ENCODE results near the gene KASH5.

KASH5 gene

DNA sequence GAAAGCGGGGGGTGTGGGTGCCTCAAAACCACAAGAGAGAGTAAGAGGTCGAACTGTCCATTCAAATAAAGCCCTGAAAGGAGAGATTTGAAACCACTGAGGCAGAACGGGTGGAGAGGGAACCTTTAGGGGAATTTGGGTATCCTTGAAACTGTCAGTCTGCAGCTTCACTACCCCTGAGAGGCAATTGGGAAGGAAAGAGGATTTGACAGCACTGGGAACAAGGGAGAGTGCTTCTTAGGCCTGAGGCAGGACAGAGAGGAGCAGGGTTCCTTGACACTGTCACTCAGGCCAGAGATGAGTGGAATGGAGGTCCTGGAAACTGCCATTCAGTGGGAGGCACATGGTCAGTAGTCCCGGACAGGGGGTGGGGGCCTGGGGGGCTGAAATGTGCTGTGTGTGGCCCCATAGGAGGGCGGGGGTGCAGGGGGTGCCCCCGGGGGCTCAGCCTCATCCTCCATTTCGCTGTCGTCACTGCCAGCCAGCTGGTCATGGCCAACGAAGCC lies 42.2 kb downstream of the KASH5 start:
- H3K79me2 ChIP-seq: no peaks in the 10 kb centered on the region
- no peak overlapping the region for H3K9ac ChIP-seq
- H3K4me3 ChIP-seq (ENCODE audit: low read depth, low read length): no peak overlapping the region
- TF ChIP-seq, protein P1, sequence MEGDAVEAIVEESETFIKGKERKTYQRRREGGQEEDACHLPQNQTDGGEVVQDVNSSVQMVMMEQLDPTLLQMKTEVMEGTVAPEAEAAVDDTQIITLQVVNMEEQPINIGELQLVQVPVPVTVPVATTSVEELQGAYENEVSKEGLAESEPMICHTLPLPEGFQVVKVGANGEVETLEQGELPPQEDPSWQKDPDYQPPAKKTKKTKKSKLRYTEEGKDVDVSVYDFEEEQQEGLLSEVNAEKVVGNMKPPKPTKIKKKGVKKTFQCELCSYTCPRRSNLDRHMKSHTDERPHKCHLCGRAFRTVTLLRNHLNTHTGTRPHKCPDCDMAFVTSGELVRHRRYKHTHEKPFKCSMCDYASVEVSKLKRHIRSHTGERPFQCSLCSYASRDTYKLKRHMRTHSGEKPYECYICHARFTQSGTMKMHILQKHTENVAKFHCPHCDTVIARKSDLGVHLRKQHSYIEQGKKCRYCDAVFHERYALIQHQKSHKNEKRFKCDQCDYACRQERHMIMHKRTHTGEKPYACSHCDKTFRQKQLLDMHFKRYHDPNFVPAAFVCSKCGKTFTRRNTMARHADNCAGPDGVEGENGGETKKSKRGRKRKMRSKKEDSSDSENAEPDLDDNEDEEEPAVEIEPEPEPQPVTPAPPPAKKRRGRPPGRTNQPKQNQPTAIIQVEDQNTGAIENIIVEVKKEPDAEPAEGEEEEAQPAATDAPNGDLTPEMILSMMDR (IDR thresholded peaks at IDR 0.05): no peak
- H3K4me2 ChIP-seq (ENCODE audit: low read length): no peak overlapping the region
- no peaks in the 10 kb centered on the region for H3K4me1 ChIP-seq
- H3K36me3 ChIP-seq (ENCODE audit: control insufficient read depth, insufficient read depth, low read length): no peaks in the 10 kb centered on the region
- no peaks in the 10 kb centered on the region for H3K9me3 ChIP-seq (ENCODE audit: control insufficient read depth, low read length)
- H3K27me3 ChIP-seq (ENCODE audit: control insufficient read depth, insufficient read depth, low read length): peaks cover 19% of the 10 kb centered on the region
- H2AFZ ChIP-seq: no peak overlapping the region
- no peak overlapping the region for H3K27ac ChIP-seq

DNA sequence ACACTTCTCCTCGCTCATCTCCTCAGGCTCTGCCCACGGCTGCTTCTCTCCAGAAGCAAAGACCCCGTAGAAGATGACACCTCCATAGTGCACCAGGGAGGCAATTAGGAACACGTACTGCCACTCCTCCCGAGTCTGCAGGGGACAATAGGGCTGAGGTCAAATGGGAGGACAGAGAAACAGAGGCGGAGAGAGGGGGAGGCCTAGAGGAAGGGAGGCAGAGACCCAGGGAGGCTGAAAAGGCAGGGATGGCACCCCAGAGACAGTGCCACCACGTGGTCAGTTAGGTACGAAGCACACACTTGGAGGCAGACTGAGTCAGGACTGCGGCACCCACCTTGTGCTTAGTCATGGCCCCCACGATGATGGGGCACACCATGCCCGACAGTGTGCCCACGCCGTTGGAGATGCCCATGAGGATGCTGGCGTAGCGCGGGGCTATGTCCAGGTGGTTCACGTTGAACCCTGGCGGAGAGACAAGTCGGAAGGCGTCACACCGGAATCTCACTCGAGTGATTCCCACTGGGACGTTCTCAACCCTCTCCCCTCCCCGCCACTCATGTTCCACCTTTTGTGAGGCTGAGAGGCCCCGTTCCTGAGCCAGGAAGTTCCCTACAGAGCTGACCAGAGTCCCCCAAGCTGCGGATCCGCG lies 42.8 kb downstream of the KASH5 start:
- no peak overlapping the region for H2AFZ ChIP-seq
- H3K27me3 ChIP-seq (ENCODE audit: control insufficient read depth, insufficient read depth, low read length): peaks cover 14% of the 10 kb centered on the region
- H3K4me2 ChIP-seq (ENCODE audit: low read length): no peak overlapping the region
- H3K27ac ChIP-seq: no peak overlapping the region
- H3K36me3 ChIP-seq (ENCODE audit: control insufficient read depth, insufficient read depth, low read length): no peaks in the 10 kb centered on the region
- no peak overlapping the region for H3K4me3 ChIP-seq (ENCODE audit: low read depth, low read length)
- TF ChIP-seq, protein P1 (IDR thresholded peaks at IDR 0.05): no peak
- no peaks in the 10 kb centered on the region for H3K4me1 ChIP-seq
- H3K79me2 ChIP-seq: no peaks in the 10 kb centered on the region
- no peaks in the 10 kb centered on the region for H3K9me3 ChIP-seq (ENCODE audit: control insufficient read depth, low read length)
- no peak overlapping the region for H3K9ac ChIP-seq

DNA sequence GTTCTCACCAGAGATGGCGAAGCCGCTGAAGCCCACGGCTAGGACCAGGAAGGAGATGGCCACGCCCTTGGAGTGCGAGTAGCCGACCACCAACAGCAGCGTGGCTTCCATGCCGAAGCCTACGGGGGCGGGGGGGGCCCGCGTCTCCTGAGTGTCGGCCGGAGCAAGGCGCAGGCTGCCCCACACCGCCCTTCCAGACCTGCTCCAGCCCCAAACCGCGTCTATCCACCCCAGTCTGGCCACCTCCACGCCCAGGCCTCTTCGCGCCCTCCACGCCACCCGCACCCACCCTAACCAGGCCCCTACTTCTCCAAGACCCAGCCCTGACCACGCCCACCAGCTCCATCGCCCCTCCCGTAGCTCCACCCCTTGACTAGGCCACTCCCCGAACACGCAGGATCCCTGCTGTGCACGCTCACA lies 43.3 kb downstream of the KASH5 start:
- no peaks in the 10 kb centered on the region for H3K36me3 ChIP-seq (ENCODE audit: control insufficient read depth, insufficient read depth, low read length)
- no peak overlapping the region for H3K4me2 ChIP-seq (ENCODE audit: low read length)
- TF ChIP-seq, protein P1 (IDR thresholded peaks at IDR 0.05): no peak
- H3K27me3 ChIP-seq (ENCODE audit: control insufficient read depth, insufficient read depth, low read length): peaks cover 8% of the 10 kb centered on the region
- H2AFZ ChIP-seq: no peak overlapping the region
- no peaks in the 10 kb centered on the region for H3K79me2 ChIP-seq
- no peak overlapping the region for H3K4me3 ChIP-seq (ENCODE audit: low read depth, low read length)
- H3K27ac ChIP-seq: no peak overlapping the region
- no peak overlapping the region for H3K9ac ChIP-seq
- no peaks in the 10 kb centered on the region for H3K4me1 ChIP-seq
- H3K9me3 ChIP-seq (ENCODE audit: control insufficient read depth, low read length): no peaks in the 10 kb centered on the region

DNA sequence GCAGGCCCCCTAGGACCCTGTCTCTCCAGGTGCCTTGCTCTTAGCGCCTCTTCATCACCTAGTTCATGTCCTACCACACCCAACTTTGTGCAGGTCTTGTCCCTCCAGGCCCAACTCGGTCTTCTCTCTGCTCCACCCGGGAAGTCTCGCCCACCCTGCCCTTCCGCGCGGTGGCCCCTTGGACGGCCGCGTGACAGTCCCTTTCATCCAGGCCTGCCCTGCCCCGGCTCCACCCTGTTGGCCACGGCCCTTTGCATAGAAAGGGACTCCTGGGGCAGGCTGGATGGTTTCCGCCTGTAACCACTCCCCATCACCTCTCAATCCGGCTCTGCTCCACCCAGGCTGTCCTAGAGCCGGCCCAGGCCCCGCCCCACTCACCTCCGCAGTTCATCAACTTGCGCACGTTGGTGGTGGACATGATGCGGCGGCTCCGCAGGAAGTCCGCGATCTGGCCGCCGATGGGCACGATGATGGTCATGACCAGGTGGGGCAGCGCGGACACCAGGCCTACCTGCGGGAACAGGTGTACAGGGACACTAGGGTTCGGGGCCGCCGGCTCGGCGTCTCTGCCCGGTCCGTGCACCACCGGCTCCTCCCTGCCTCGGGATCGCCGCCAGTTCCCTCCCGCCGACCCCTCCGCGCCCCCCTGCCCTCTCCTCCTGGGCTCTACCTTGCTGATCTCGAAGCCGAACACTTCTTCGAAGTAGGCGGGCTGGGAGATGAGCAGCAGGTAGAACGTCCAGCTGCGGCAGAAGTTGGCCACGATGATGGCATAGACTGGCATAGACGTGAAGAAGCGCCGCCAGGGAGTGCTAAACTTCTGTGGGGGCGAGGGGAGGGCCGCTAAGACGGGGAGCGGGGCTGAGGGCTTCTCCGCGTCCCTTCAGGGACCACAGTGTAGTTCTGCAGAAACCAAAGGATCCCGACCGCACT lies 44.4 kb downstream of the KASH5 start:
- no peaks in the 10 kb centered on the region for H3K79me2 ChIP-seq
- no peaks in the 10 kb centered on the region for H3K4me1 ChIP-seq
- H3K27me3 ChIP-seq (ENCODE audit: control insufficient read depth, insufficient read depth, low read length): peaks cover 2% of the 10 kb centered on the region
- TF ChIP-seq, protein P1 (IDR thresholded peaks at IDR 0.05): no peak
- no peak overlapping the region for H3K27ac ChIP-seq
- H3K9ac ChIP-seq: no peak overlapping the region
- H3K4me2 ChIP-seq (ENCODE audit: low read length): no peak overlapping the region
- H3K4me3 ChIP-seq (ENCODE audit: low read depth, low read length): no peak overlapping the region
- H3K9me3 ChIP-seq (ENCODE audit: control insufficient read depth, low read length): no peaks in the 10 kb centered on the region
- H2AFZ ChIP-seq: no peak overlapping the region
- H3K36me3 ChIP-seq (ENCODE audit: control insufficient read depth, insufficient read depth, low read length): no peaks in the 10 kb centered on the region
